Fibroblast of upper back skin (primary cell): ENCODE data around the gene CCR5.
"Not testable (repeated sequence)": the region's sequence is repeated elsewhere in the genome, so short reads cannot be mapped to it uniquely, and the experiment has no call there.

Experiments used
- DNase-seq: peaks from one replicate; pipeline ENCODE4 v3.0.0-alpha.2; 2013

The CCR5 gene

GRCh38 chr3:46370839-46371518 is at the start of gene CCR5:
Gene CCR5, plus strand, starts transcription at chr3:46370946. Its CDS starts 1,957 bp downstream, at chr3:46372903.
- no peak for DNase-seq

GRCh38 chr3:46321461-46322104 is 49.2 kb upstream of the CCR5 start:
- no peak for DNase-seq

- no peak for DNase-seq
Observed at GRCh38 chr3:46324036-46324435, 46.7 kb upstream of the CCR5 start.

GRCh38 chr3:46325645-46326300 is 45.0 kb upstream of the CCR5 start:
- DNase-seq: no peak

GRCh38 chr3:46330676-46331075 is 40.1 kb upstream of the CCR5 start:
- DNase-seq: not testable (repeated sequence)

- peak; percentile 7 for DNase-seq
Observed at GRCh38 chr3:46334741-46335478, 35.8 kb upstream of the CCR5 start.

GRCh38 chr3:46335541-46335940 is 35.2 kb upstream of the CCR5 start:
- no peak for DNase-seq

GRCh38 chr3:46337911-46338310 is 32.8 kb upstream of the CCR5 start:
- no peak for DNase-seq

GRCh38 chr3:46338840-46339239 is 31.9 kb upstream of the CCR5 start:
- no peak for DNase-seq

- no peak for DNase-seq
Observed at GRCh38 chr3:46344476-46344875, 26.3 kb upstream of the CCR5 start.

- DNase-seq: no peak
Observed at GRCh38 chr3:46348823-46349482, 21.8 kb upstream of the CCR5 start.

- no peak for DNase-seq
Observed at GRCh38 chr3:46349484-46350261, 21.1 kb upstream of the CCR5 start.

- no peak for DNase-seq
Observed at GRCh38 chr3:46350262-46350565, 20.5 kb upstream of the CCR5 start.

- DNase-seq: no peak
Observed at GRCh38 chr3:46351646-46352045, 19.1 kb upstream of the CCR5 start.

- DNase-seq: no peak
Observed at GRCh38 chr3:46353090-46353489, 17.7 kb upstream of the CCR5 start.

- no peak for DNase-seq
Observed at GRCh38 chr3:46353647-46354410, 16.9 kb upstream of the CCR5 start, which contains the start of gene CCR2. Gene CCR2, plus strand, starts transcription at chr3:46354111. Its CDS starts 3,417 bp downstream, at chr3:46357528.

- DNase-seq: no peak
Observed at GRCh38 chr3:46354478-46354877, 16.3 kb upstream of the CCR5 start.

- DNase-seq: no peak
Observed at GRCh38 chr3:46354984-46355383, 15.8 kb upstream of the CCR5 start.

GRCh38 chr3:46356276-46356675 is 14.5 kb upstream of the CCR5 start:
- no peak for DNase-seq

- no peak for DNase-seq
Observed at GRCh38 chr3:46356909-46357308, 13.8 kb upstream of the CCR5 start.

- DNase-seq: no peak
Observed at GRCh38 chr3:46358466-46358865, 12.3 kb upstream of the CCR5 start.
